ENCODE measurements around the gene MED9.
"Not testable (repeated sequence)": the region's sequence is repeated elsewhere in the genome, so short reads cannot be mapped to it uniquely, and the experiment has no call there.

GRCh38 chr17:17430924-17431323, 45.9 kb upstream of the MED9 start:
- not testable (repeated sequence) for TF ChIP-seq POLR2AphosphoS5 (IDR thresholded peaks at IDR 0.05; ENCODE audit: borderline replicate concordance, low read depth, low read length); EZH2 (IDR thresholded peaks at IDR 0.05)

Data from SK-N-MC (cell line).